T-helper 2 cell (primary cell): Measurements from ENCODE around the gene ZYX.
A peak's percentile ranks its signal among the peaks of the same experiment; 100 is the strongest.
"Not testable (repeated sequence)": the region's sequence is repeated elsewhere in the genome, so short reads cannot be mapped to it uniquely, and the experiment has no call there.

Experiments used
- DNase-seq, 5 experiments: peaks; one replicate each; pipeline versions ENCODE4 v3.0.0 to v3.0.0-alpha.2; 2012 to 2022

The ZYX gene

GRCh38 chr7:143417734-143418383, 36.7 kb downstream of the ZYX start:
- no peak for DNase-seq

GRCh38 chr7:143418681-143419458, 37.7 kb downstream of the ZYX start:
- no peak for DNase-seq

GRCh38 chr7:143419880-143420279, 38.7 kb downstream of the ZYX start:
- no peak for DNase-seq

GRCh38 chr7:143420624-143421023, 39.5 kb downstream of the ZYX start:
- not testable (repeated sequence) for DNase-seq

- no peak for DNase-seq
These were observed 40.9 kb downstream of the ZYX start for GRCh38 chr7:143422033-143422432.

- not testable (repeated sequence) for DNase-seq
These were observed 43.3 kb downstream of the ZYX start for GRCh38 chr7:143424476-143424875.

- no peak for DNase-seq
These were observed 45.5 kb downstream of the ZYX start for GRCh38 chr7:143426479-143427142.

- DNase-seq, result no peak
These were observed 48.9 kb downstream of the ZYX start for GRCh38 chr7:143429770-143430698.

- DNase-seq, result no peak
These were observed 50.0 kb downstream of the ZYX start for GRCh38 chr7:143431109-143431508.

- DNase-seq, result no peak
These were observed 52.6 kb downstream of the ZYX start for GRCh38 chr7:143433759-143434158.

- no peak for DNase-seq
These were observed 53.5 kb downstream of the ZYX start for GRCh38 chr7:143434660-143435059.

- DNase-seq, result no peak
These were observed 54.1 kb downstream of the ZYX start for GRCh38 chr7:143435266-143435665.

- no peak for DNase-seq
These were observed 55.3 kb downstream of the ZYX start for GRCh38 chr7:143436325-143436946.

GRCh38 chr7:143437578-143437977, 56.4 kb downstream of the ZYX start:
- DNase-seq, result peak in 1 of 5 experiments; percentile 68

GRCh38 chr7:143439866-143440265, 58.7 kb downstream of the ZYX start:
- DNase-seq, result no peak
